Thyroid gland (tissue), 4 donors: Measurements from ENCODE around the gene CLIP2.

Experiments used
- CTCF ChIP-seq, 6 experiments: fragments of 200-600 bp in 3 of 6; fragments of 450-650 bp in 3 of 6; sonication (generic) in 3 of 6; IDR thresholded peaks; one replicate each; pipeline ENCODE4 v1.5.1; 2016 to 2019; ENCODE audit warnings: antibody characterized with exemption in 6 of 6, mild to moderate bottlenecking in 2 of 6, inconsistent platforms in 1 of 6, moderate library complexity in 1 of 6
- POLR2A ChIP-seq, 2 donors: fragments of 450-650 bp; IDR thresholded peaks; one replicate each; pipeline ENCODE4 v1.6.1; 2017; ENCODE audit warnings: antibody characterized with exemption in 2 of 2, mild to moderate bottlenecking in 2 of 2, moderate library complexity in 1 of 2

- TF ChIP-seq CTCF (IDR thresholded peaks at IDR 0.05) (no peak), POLR2A (IDR thresholded peaks at IDR 0.05) (no peak)
Observed at GRCh38 chr7:74418076-74418475, 128.9 kb downstream of the CLIP2 start.
